ENCODE results near the gene OR6C68. TPM values are rescaled to one million over a fixed set of nuclear protein-coding genes. Genes with fewer than 3 reads are reported as not detected.

OR6C68 gene
- total RNA-seq, 4 donors from 2014 or later = not detected

GRCh38 chr12:55499231-55499630 is 7.1 kb downstream of the OR6C68 start:
- Histone ChIP-seq H3K27me3 (no peaks in the 10 kb centered on the region), H3K27ac (no peak overlapping the region), H3K36me3 (no peaks in the 10 kb centered on the region), H3K4me3 (no peak overlapping the region), H3K9me3 (no peaks in the 10 kb centered on the region), H3K4me1 (no peaks in the 10 kb centered on the region)
- DNase-seq = no peak
- no peak for TF ChIP-seq POLR2A (IDR thresholded peaks at IDR 0.05)
- no peak for TF ChIP-seq CTCF (IDR thresholded peaks at IDR 0.05)

- no peaks in the 10 kb centered on the region for H3K27me3 ChIP-seq
- H3K4me1 ChIP-seq = no peaks in the 10 kb centered on the region
- TF ChIP-seq POLR2A (IDR thresholded peaks at IDR 0.05) (no peak), CTCF (IDR thresholded peaks at IDR 0.05) (no peak)
- DNase-seq = no peak
- no peaks in the 10 kb centered on the region for H3K36me3 ChIP-seq
- H3K27ac ChIP-seq = no peak overlapping the region
- no peak overlapping the region for H3K4me3 ChIP-seq
- H3K9me3 ChIP-seq = no peaks in the 10 kb centered on the region
Measured at GRCh38 chr12:55499810-55500252, 7.7 kb downstream of the OR6C68 start.

GRCh38 chr12:55501601-55502000 is 9.4 kb downstream of the OR6C68 start:
- Histone ChIP-seq H3K27me3 (no peaks in the 10 kb centered on the region), H3K9me3 (no peaks in the 10 kb centered on the region), H3K27ac (no peak overlapping the region), H3K36me3 (no peaks in the 10 kb centered on the region), H3K4me1 (no peaks in the 10 kb centered on the region), H3K4me3 (no peak overlapping the region)
- TF ChIP-seq CTCF (IDR thresholded peaks at IDR 0.05) (no peak), POLR2A (IDR thresholded peaks at IDR 0.05) (no peak)
- no peak for DNase-seq

- no peak for DNase-seq
- no peaks in the 10 kb centered on the region for H3K4me1 ChIP-seq
- no peak overlapping the region for H3K27ac ChIP-seq
- no peak for TF ChIP-seq CTCF (IDR thresholded peaks at IDR 0.05)
- no peak for TF ChIP-seq POLR2A (IDR thresholded peaks at IDR 0.05)
- H3K4me3 ChIP-seq = no peak overlapping the region
- no peaks in the 10 kb centered on the region for H3K27me3 ChIP-seq
- H3K9me3 ChIP-seq = no peaks in the 10 kb centered on the region
- H3K36me3 ChIP-seq = no peaks in the 10 kb centered on the region
Measured at GRCh38 chr12:55515696-55516095, 23.5 kb downstream of the OR6C68 start.

- Histone ChIP-seq H3K36me3 (no peaks in the 10 kb centered on the region), H3K27me3 (no peaks in the 10 kb centered on the region), H3K27ac (no peak overlapping the region), H3K4me1 (no peaks in the 10 kb centered on the region), H3K9me3 (no peaks in the 10 kb centered on the region), H3K4me3 (no peak overlapping the region)
- TF ChIP-seq CTCF (IDR thresholded peaks at IDR 0.05) = no peak
- TF ChIP-seq POLR2A (IDR thresholded peaks at IDR 0.05) = no peak
- DNase-seq = no peak
Measured at GRCh38 chr12:55516391-55516790, 24.2 kb downstream of the OR6C68 start.

Other genes with a start within 250 kb of the OR6C68 start
- not detected for gene OR6C74, start 247.8 kb upstream of the OR6C68 start, total RNA-seq
- gene OR6C6, start 195.8 kb upstream of the OR6C68 start, total RNA-seq = not detected
- not detected for gene OR6C1, start 178.0 kb upstream of the OR6C68 start, total RNA-seq
- not detected for gene OR6C3, start 161.6 kb upstream of the OR6C68 start, total RNA-seq
- gene OR6C75, start 129.4 kb upstream of the OR6C68 start, total RNA-seq = not detected
- not detected for gene OR6C65, start 91.8 kb upstream of the OR6C68 start, total RNA-seq
- gene OR6C76, start 66.1 kb upstream of the OR6C68 start, total RNA-seq = not detected
- gene OR6C2, start 48.3 kb upstream of the OR6C68 start, total RNA-seq = not detected
- gene OR6C70, start 22.2 kb upstream of the OR6C68 start, total RNA-seq = not detected
- gene OR6C4, start 57.2 kb downstream of the OR6C68 start, total RNA-seq = not detected
- not detected for gene OR2AP1, start 80.1 kb downstream of the OR6C68 start, total RNA-seq
- gene OR10P1, start 144.5 kb downstream of the OR6C68 start, total RNA-seq = not detected
- gene ITGA7, start 215.5 kb downstream of the OR6C68 start, total RNA-seq = 10 to 100 TPM; 13.1 to 29.0 (median 27.0) TPM
- gene BLOC1S1, start 223.7 kb downstream of the OR6C68 start, total RNA-seq = 100 to 1,000 TPM in 3 of 4 donors, 10 to 100 TPM in 1; 72.6 to 332 (median 248) TPM
- gene RDH5, start 228.0 kb downstream of the OR6C68 start, total RNA-seq = 100 to 1,000 TPM in 1 of 4 donors, 10 to 100 TPM in 3; 47.0 to 113 (median 90.9) TPM
- gene CD63, start 236.6 kb downstream of the OR6C68 start, total RNA-seq = 100 to 1,000 TPM; 139 to 433 (median 351) TPM

Measured in Peyer's patch (tissue), 4 donors.